H9 (cell line): ENCODE measurements around the gene RBM33. TPM values are rescaled to one million over a fixed set of nuclear protein-coding genes. Genes with fewer than 3 reads are reported as not detected.

Experiments used
- DNase-seq: peaks from one replicate; pipeline ENCODE4 v3.0.0-alpha.2; 2017
- H2AFZ ChIP-seq: one replicate; pipeline ENCODE4 v1.6.1; 2013; ENCODE audit warnings: mild to moderate bottlenecking, low read length, control low read depth, moderate library complexity
- H2AK5ac ChIP-seq: 2 replicates; pipeline ENCODE4 v1.6.1; 2013; ENCODE audit warnings: low read length, control low read depth, mixed read lengths; ENCODE audit not compliant: insufficient read length
- H2BK120ac ChIP-seq: one replicate; pipeline ENCODE4 v1.6.1; 2013; ENCODE audit warnings: low read depth, mild to moderate bottlenecking, low read length, control low read depth, inconsistent platforms; ENCODE audit not compliant: poor library complexity, severe bottlenecking
- H2BK12ac ChIP-seq: 2 replicates; pipeline ENCODE4 v1.6.1; 2013; ENCODE audit warnings: low read length, control low read depth, mixed read lengths, low read depth; ENCODE audit not compliant: insufficient read length
- H2BK15ac ChIP-seq: 2 replicates; pipeline ENCODE4 v1.6.1; 2013; ENCODE audit warnings: low read depth, low read length, control low read depth
- H2BK20ac ChIP-seq: one replicate; pipeline ENCODE4 v1.6.1; 2013; ENCODE audit warnings: low read depth, mild to moderate bottlenecking, low read length, control low read depth, inconsistent platforms; ENCODE audit not compliant: poor library complexity, severe bottlenecking
- H2BK5ac ChIP-seq: 2 replicates; pipeline ENCODE4 v1.6.1; 2013; ENCODE audit warnings: low read length, control low read depth, mixed read lengths; ENCODE audit not compliant: insufficient read length
- H3K14ac ChIP-seq: 2 replicates; pipeline ENCODE4 v1.6.1; 2013; ENCODE audit warnings: low read length, control low read depth; ENCODE audit not compliant: insufficient read depth
- H3K18ac ChIP-seq: 2 replicates; pipeline ENCODE4 v1.6.1; 2013; ENCODE audit warnings: low read depth, mild to moderate bottlenecking, mixed read lengths, low read length, control low read depth; ENCODE audit not compliant: insufficient read length
- H3K23ac ChIP-seq: 2 replicates; pipeline ENCODE4 v1.6.1; 2013; ENCODE audit warnings: low read length, control low read depth, mixed read lengths, low read depth; ENCODE audit not compliant: insufficient read length
- H3K23me2 ChIP-seq: 2 replicates; pipeline ENCODE4 v1.6.1; 2013; ENCODE audit warnings: low read depth, mild to moderate bottlenecking, mixed read lengths, low read length, control low read depth; ENCODE audit not compliant: insufficient read length, poor library complexity, severe bottlenecking
- H3K27ac ChIP-seq: 2 replicates; pipeline ENCODE4 v1.5.1; 2013; ENCODE audit warnings: low read length, control low read depth, mixed read lengths, low read depth; ENCODE audit not compliant: insufficient read length
- H3K27me3 ChIP-seq: 2 replicates; pipeline ENCODE4 v1.6.1; 2013; ENCODE audit warnings: low read length, control low read depth, inconsistent platforms; ENCODE audit not compliant: insufficient read depth
- H3K4ac ChIP-seq: 2 replicates; pipeline ENCODE4 v1.6.1; 2013; ENCODE audit warnings: low read depth, mild to moderate bottlenecking, control low read depth, inconsistent platforms, low read length, moderate library complexity
- H3K4me1 ChIP-seq: 2 replicates; pipeline ENCODE4 v1.6.1; 2013; ENCODE audit warnings: low read length, control low read depth, inconsistent platforms; ENCODE audit not compliant: insufficient read depth
- H3K4me2 ChIP-seq: 2 replicates; pipeline ENCODE4 v1.6.1; 2013; ENCODE audit warnings: low read length, control low read depth, mixed read lengths; ENCODE audit not compliant: insufficient read length, insufficient read depth
- H3K56ac ChIP-seq: 2 replicates; pipeline ENCODE4 v1.6.1; 2013; ENCODE audit warnings: low read depth, mild to moderate bottlenecking, mixed read lengths, low read length, control low read depth; ENCODE audit not compliant: insufficient read length
- H3K79me1 ChIP-seq: 2 replicates; pipeline ENCODE4 v1.6.1; 2013; ENCODE audit warnings: low read depth, mild to moderate bottlenecking, moderate library complexity, low read length, control low read depth, inconsistent platforms; ENCODE audit not compliant: insufficient read depth, poor library complexity, severe bottlenecking
- H3K79me2 ChIP-seq: 2 replicates; pipeline ENCODE4 v1.6.1; 2013; ENCODE audit warnings: low read length, control low read depth, inconsistent platforms; ENCODE audit not compliant: insufficient read depth
- H3K9ac ChIP-seq: 2 replicates; pipeline ENCODE4 v1.6.1; 2013; ENCODE audit warnings: low read length, control low read depth, mixed read lengths; ENCODE audit not compliant: insufficient read length; ENCODE audit errors: extremely low read depth
- H3K9me3 ChIP-seq: one replicate; pipeline ENCODE4 v1.6.1; 2013; ENCODE audit warnings: low read depth, low read length, inconsistent platforms; ENCODE audit not compliant: control insufficient read depth
- H3T11ph ChIP-seq: one replicate; pipeline ENCODE4 v1.6.1; 2013; ENCODE audit warnings: mild to moderate bottlenecking, low read length, control low read depth, inconsistent platforms
- H4K20me1 ChIP-seq: one replicate; pipeline ENCODE4 v1.6.1; 2013; ENCODE audit not compliant: control insufficient read depth, insufficient read length, insufficient read depth
- H4K5ac ChIP-seq: 2 replicates; pipeline ENCODE4 v1.6.1; 2013; ENCODE audit warnings: low read depth, mild to moderate bottlenecking, mixed read lengths, low read length, control low read depth; ENCODE audit not compliant: insufficient read length
- H4K8ac ChIP-seq: replicated peaks from 2 replicates; pipeline ENCODE4 v1.6.1; 2013; ENCODE audit warnings: low read length, control low read depth, mixed read lengths, low read depth; ENCODE audit not compliant: insufficient read length
- H4K91ac ChIP-seq: 2 replicates; pipeline ENCODE4 v1.6.1; 2013; ENCODE audit warnings: low read depth, mild to moderate bottlenecking, moderate library complexity, mixed read lengths, low read length, control low read depth; ENCODE audit not compliant: insufficient read length
- H3K27ac Mint-ChIP-seq, 3 experiments: 2 replicates in 2 of 3; 3 replicates in 1 of 3; pipeline ENCODE4 v1.8.0; 2020 to 2021; ENCODE audit warnings: mixed read lengths in 3 of 3, mild to moderate bottlenecking in 1 of 3, moderate library complexity in 1 of 3
- H3K27me3 Mint-ChIP-seq: 2 replicates; pipeline ENCODE4 v1.8.0; 2021; ENCODE audit warnings: low read depth, mild to moderate bottlenecking, moderate library complexity, mixed read lengths
- H3K36me3 Mint-ChIP-seq, 3 experiments: 2 replicates in 2 of 3; 3 replicates in 1 of 3; pipeline ENCODE4 v1.8.0; 2020 to 2021; ENCODE audit warnings: low read depth in 3 of 3, mixed read lengths in 3 of 3; ENCODE audit not compliant: insufficient read depth in 1 of 3
- H3K4me1 Mint-ChIP-seq, 2 experiments: 2 replicates each; pipeline ENCODE4 v1.8.0; 2020; ENCODE audit warnings: mixed read lengths in 2 of 2
- H3K4me3 Mint-ChIP-seq, 2 experiments: 2 replicates in 1 of 2; 3 replicates in 1 of 2; pipeline ENCODE4 v1.8.0; 2020 to 2021; ENCODE audit warnings: mild to moderate bottlenecking in 2 of 2, mixed read lengths in 2 of 2, moderate library complexity in 1 of 2
- H3K9me3 Mint-ChIP-seq, 2 experiments: 2 replicates in 1 of 2; 3 replicates in 1 of 2; pipeline ENCODE4 v1.8.0; 2020; ENCODE audit warnings: mild to moderate bottlenecking in 2 of 2, mixed read lengths in 2 of 2, moderate library complexity in 1 of 2
- CTCF ChIP-seq: fragments of 200-600 bp; sonication (generic); conservative IDR thresholded peaks from 3 replicates; pipeline ENCODE4 v1.8.0; 2021; ENCODE audit warnings: antibody characterized with exemption, mild to moderate bottlenecking
- WGBS: extraction: QIAGEN DNeasy Blood & Tissue Kit; methylation state at CpG from one replicate; pipeline ENCODE4 v1.1.7; 2013; ENCODE audit warnings: missing lambda C conversion rate, low lambda C conversion rate, mixed read lengths; ENCODE audit not compliant: insufficient read length; ENCODE audit errors: extremely low coverage; 5-methylcytosine and 5-hydroxymethylcytosine counted together
- total RNA-seq: library from RNA; stranded (reverse); gene quantifications from 2 replicates; pipeline ENCODE4 v1.2.1, GENCODE V29; 2021

RBM33 gene
- total RNA-seq, 1 experiment from 2014 or later: 71.3 TPM

- no peak overlapping the region for H3T11ph ChIP-seq
- Mint-ChIP-seq H3K4me1 (peaks cover 15 to 16% of the 10 kb centered on the region in 2 experiments), H3K4me3 (no peak overlapping the region), H3K27me3 (no peaks in the 10 kb centered on the region), H3K27ac (no peak overlapping the region), H3K36me3 (peaks cover 30 to 73% (median 67%) of the 10 kb centered on the region in 3 experiments; a peak in 6 of 7 replicates), H3K9me3 (no peaks in the 10 kb centered on the region)
- H2BK12ac ChIP-seq: no peak overlapping the region
- H3K9ac ChIP-seq: no peak overlapping the region
- no peaks in the 10 kb centered on the region for H3K79me2 ChIP-seq
- H3K9me3 ChIP-seq: no peaks in the 10 kb centered on the region
- no peak overlapping the region for H2BK15ac ChIP-seq
- H3K79me1 ChIP-seq: no peaks in the 10 kb centered on the region
- TF ChIP-seq CTCF: no peak
- DNase-seq: no peak
- H3K23me2 ChIP-seq: peaks cover 3% of the 10 kb centered on the region
- no peak overlapping the region for H3K23ac ChIP-seq
- no peak overlapping the region for H3K18ac ChIP-seq
- no peak overlapping the region for H4K8ac ChIP-seq
- H2BK5ac ChIP-seq: no peak overlapping the region
- H3K4me1 ChIP-seq: no peaks in the 10 kb centered on the region
- no peaks in the 10 kb centered on the region for H3K27me3 ChIP-seq
- H2AFZ ChIP-seq: no peak overlapping the region
- H3K14ac ChIP-seq: no peak overlapping the region
- no peaks in the 10 kb centered on the region for H4K20me1 ChIP-seq
- no CpG with 5 or more reads among the region's 4 CpGs for WGBS
- H3K56ac ChIP-seq: no peak overlapping the region
- no peak overlapping the region for H2BK120ac ChIP-seq
- no peak overlapping the region for H2AK5ac ChIP-seq
- no peak overlapping the region for H3K4me2 ChIP-seq
- H4K5ac ChIP-seq: no peak overlapping the region
- no peak overlapping the region for H3K4ac ChIP-seq
- H2BK20ac ChIP-seq: no peak overlapping the region
- H3K27ac ChIP-seq: no peak overlapping the region
- no peak overlapping the region for H4K91ac ChIP-seq
Measured at GRCh38 chr7:155743177-155743576, 98.7 kb downstream of the RBM33 start.
